ENCODE results near the gene WDR62.

WDR62 gene

DNA sequence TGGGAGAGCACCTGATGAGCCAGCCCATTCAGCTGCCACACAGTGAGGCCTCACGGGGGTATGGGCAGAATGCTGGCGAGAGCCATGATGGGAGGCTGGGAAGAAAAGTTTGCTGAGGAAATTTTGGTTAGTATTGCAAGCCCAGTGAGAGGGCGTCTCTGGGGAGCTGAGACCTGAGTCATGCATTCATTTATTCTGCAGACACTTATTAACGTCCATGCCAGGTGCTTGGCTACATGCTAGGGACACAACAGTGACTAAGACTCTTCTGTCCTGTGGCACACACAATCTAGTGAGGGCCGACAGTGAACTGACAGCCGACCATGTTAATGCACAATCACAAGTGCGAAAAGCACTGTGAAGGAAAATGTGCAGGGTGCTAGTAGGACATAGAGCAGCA, 27.2 kb downstream of the WDR62 start:
- no peaks in the 10 kb centered on the region for H3K9me2 ChIP-seq (replicated peaks; ENCODE audit: low read depth, low read length)
- H3K4me1 ChIP-seq (ENCODE audit: insufficient read depth, low read length, poor library complexity, severe bottlenecking), result no peaks in the 10 kb centered on the region
- H3F3A ChIP-seq (ENCODE audit: low read depth), result no peaks in the 10 kb centered on the region
- no peaks in the 10 kb centered on the region for H4K20me1 ChIP-seq (ENCODE audit: insufficient read depth, low read length, poor library complexity, severe bottlenecking)
- no peaks in the 10 kb centered on the region for H3K79me2 ChIP-seq (ENCODE audit: insufficient read depth, low read length)
- H3K9me3 ChIP-seq (ENCODE audit: insufficient read depth, low read depth, low read length), result no peaks in the 10 kb centered on the region
- H3K9ac ChIP-seq (ENCODE audit: low read depth, low read length, poor library complexity, severe bottlenecking), result no peak overlapping the region
- H3K4me3 ChIP-seq (ENCODE audit: low read length, poor library complexity, severe bottlenecking), result no peak overlapping the region
- H3K36me3 ChIP-seq (ENCODE audit: insufficient read depth, low read length), result peaks cover 79% of the 10 kb centered on the region; the same call in 1 of the 2 replicates
- no peaks in the 10 kb centered on the region for H3K27me3 ChIP-seq (ENCODE audit: insufficient read depth, low read length, poor library complexity, severe bottlenecking)
- TF ChIP-seq, protein P1, sequence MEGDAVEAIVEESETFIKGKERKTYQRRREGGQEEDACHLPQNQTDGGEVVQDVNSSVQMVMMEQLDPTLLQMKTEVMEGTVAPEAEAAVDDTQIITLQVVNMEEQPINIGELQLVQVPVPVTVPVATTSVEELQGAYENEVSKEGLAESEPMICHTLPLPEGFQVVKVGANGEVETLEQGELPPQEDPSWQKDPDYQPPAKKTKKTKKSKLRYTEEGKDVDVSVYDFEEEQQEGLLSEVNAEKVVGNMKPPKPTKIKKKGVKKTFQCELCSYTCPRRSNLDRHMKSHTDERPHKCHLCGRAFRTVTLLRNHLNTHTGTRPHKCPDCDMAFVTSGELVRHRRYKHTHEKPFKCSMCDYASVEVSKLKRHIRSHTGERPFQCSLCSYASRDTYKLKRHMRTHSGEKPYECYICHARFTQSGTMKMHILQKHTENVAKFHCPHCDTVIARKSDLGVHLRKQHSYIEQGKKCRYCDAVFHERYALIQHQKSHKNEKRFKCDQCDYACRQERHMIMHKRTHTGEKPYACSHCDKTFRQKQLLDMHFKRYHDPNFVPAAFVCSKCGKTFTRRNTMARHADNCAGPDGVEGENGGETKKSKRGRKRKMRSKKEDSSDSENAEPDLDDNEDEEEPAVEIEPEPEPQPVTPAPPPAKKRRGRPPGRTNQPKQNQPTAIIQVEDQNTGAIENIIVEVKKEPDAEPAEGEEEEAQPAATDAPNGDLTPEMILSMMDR (conservative IDR thresholded peaks at IDR 0.05; ENCODE audit: low read length), result no peak
- no peak for TF ChIP-seq EZH2phosphoT487 (IDR thresholded peaks at IDR 0.05; ENCODE audit: borderline replicate concordance)
- H3K4me2 ChIP-seq (ENCODE audit: low read depth, low read length, poor library complexity, severe bottlenecking), result no peak overlapping the region
- H2AFZ ChIP-seq (ENCODE audit: low read length), result no peak overlapping the region

DNA sequence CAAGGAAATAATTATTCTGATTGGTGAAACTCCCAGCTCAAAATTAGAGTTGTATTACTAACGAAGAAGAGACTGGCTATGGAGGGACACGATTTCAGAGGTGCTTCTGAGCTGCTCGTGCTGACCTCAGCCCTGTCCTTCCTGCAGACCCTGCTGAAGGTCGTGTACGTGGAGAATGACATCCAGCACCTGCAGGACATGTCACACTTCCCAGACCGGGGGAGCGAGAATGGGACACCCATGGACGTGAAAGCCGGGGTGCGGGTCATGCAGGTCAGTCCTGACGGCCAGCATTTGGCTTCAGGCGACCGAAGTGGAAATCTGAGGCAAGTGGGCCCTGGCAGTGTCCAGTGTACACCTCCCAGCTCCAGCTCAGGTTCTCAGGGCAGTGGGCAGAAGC, 28.2 kb downstream of the WDR62 start:
- Histone ChIP-seq H3K9me3 (ENCODE audit: insufficient read depth, low read depth, low read length) (no peaks in the 10 kb centered on the region), H3K4me1 (ENCODE audit: insufficient read depth, low read length, poor library complexity, severe bottlenecking) (no peaks in the 10 kb centered on the region), H3K4me2 (ENCODE audit: low read depth, low read length, poor library complexity, severe bottlenecking) (no peak overlapping the region), H3F3A (ENCODE audit: low read depth) (no peaks in the 10 kb centered on the region), H3K79me2 (ENCODE audit: insufficient read depth, low read length) (no peaks in the 10 kb centered on the region), H3K4me3 (ENCODE audit: low read length, poor library complexity, severe bottlenecking) (no peak overlapping the region), H2AFZ (ENCODE audit: low read length) (no peak overlapping the region), H3K36me3 (ENCODE audit: insufficient read depth, low read length) (peaks cover 80% of the 10 kb centered on the region; the same call in 1 of the 2 replicates), H3K9me2 (replicated peaks; ENCODE audit: low read depth, low read length) (no peaks in the 10 kb centered on the region), H4K20me1 (ENCODE audit: insufficient read depth, low read length, poor library complexity, severe bottlenecking) (no peaks in the 10 kb centered on the region), H3K9ac (ENCODE audit: low read depth, low read length, poor library complexity, severe bottlenecking) (no peak overlapping the region), H3K27me3 (ENCODE audit: insufficient read depth, low read length, poor library complexity, severe bottlenecking) (no peaks in the 10 kb centered on the region)
- TF ChIP-seq, protein P1 (conservative IDR thresholded peaks at IDR 0.05; ENCODE audit: low read length), result no peak
- TF ChIP-seq EZH2phosphoT487 (IDR thresholded peaks at IDR 0.05; ENCODE audit: borderline replicate concordance), result no peak

DNA sequence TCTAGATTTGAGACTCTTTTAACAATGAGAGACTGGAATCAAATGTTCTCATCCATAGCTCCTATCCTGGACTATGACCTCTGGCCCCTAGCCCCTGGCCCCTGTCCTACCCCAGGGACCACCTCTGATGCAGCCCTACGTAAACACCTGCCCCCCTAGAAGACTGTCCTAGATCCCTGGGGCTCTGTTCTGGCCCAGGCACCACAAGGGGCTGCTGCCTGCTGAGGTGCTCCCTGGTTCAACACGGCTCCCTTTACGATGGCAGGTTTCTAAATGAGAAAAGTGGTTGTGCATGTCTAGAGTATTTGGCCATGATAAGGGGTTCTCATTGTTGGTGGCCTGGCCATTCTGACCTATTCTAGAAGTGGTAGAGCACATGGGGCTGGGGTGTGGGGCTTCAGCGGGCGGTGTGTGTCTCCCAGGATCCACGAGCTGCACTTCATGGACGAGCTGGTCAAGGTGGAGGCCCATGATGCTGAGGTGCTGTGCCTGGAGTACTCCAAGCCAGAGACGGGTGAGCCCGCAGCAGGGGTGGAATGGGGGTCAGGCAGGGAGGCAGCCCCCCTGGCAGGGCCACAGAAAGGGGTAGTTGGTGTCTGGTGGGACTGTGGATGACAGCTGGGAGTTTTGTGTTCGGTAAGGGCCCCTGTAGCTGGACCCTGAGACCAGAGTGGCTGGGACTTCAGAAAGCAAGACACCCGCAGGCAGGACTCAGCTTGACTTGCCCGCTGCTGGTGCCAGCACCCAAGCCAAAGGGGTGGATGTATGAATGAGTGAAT, 29.7 kb downstream of the WDR62 start:
- H4K20me1 ChIP-seq (ENCODE audit: insufficient read depth, low read length, poor library complexity, severe bottlenecking), result no peaks in the 10 kb centered on the region
- H2AFZ ChIP-seq (ENCODE audit: low read length), result no peak overlapping the region
- H3K4me3 ChIP-seq (ENCODE audit: low read length, poor library complexity, severe bottlenecking), result no peak overlapping the region
- H3K27me3 ChIP-seq (ENCODE audit: insufficient read depth, low read length, poor library complexity, severe bottlenecking), result no peaks in the 10 kb centered on the region
- no peak overlapping the region for H3K9ac ChIP-seq (ENCODE audit: low read depth, low read length, poor library complexity, severe bottlenecking)
- H3K4me1 ChIP-seq (ENCODE audit: insufficient read depth, low read length, poor library complexity, severe bottlenecking), result no peaks in the 10 kb centered on the region
- H3K4me2 ChIP-seq (ENCODE audit: low read depth, low read length, poor library complexity, severe bottlenecking), result no peak overlapping the region
- H3F3A ChIP-seq (ENCODE audit: low read depth), result no peaks in the 10 kb centered on the region
- H3K79me2 ChIP-seq (ENCODE audit: insufficient read depth, low read length), result no peaks in the 10 kb centered on the region
- no peaks in the 10 kb centered on the region for H3K9me2 ChIP-seq (replicated peaks; ENCODE audit: low read depth, low read length)
- H3K36me3 ChIP-seq (ENCODE audit: insufficient read depth, low read length), result peaks cover 86% of the 10 kb centered on the region; the same call in 1 of the 2 replicates
- no peak for TF ChIP-seq EZH2phosphoT487 (IDR thresholded peaks at IDR 0.05; ENCODE audit: borderline replicate concordance)
- TF ChIP-seq, protein P1 (conservative IDR thresholded peaks at IDR 0.05; ENCODE audit: low read length), result no peak
- no peaks in the 10 kb centered on the region for H3K9me3 ChIP-seq (ENCODE audit: insufficient read depth, low read depth, low read length)
